ENCODE data around the gene PELI2.

Gene PELI2

GRCh38 chr14:56211084-56211483, 92.9 kb downstream of the PELI2 start:
- DNase-seq = no peak

GRCh38 chr14:56211844-56212243, 93.6 kb downstream of the PELI2 start:
- no peak for DNase-seq

GRCh38 chr14:56212521-56212920, 94.3 kb downstream of the PELI2 start:
- DNase-seq = no peak

- DNase-seq = no peak
These were observed 95.1 kb downstream of the PELI2 start for GRCh38 chr14:56213306-56213705.

- no peak for DNase-seq
These were observed 97.0 kb downstream of the PELI2 start for GRCh38 chr14:56215180-56215579.

- no peak for DNase-seq
These were observed 98.6 kb downstream of the PELI2 start for GRCh38 chr14:56216626-56217379.

- no peak for DNase-seq
These were observed 99.3 kb downstream of the PELI2 start for GRCh38 chr14:56217380-56218045.

- no peak for DNase-seq
These were observed 101.6 kb downstream of the PELI2 start for GRCh38 chr14:56219666-56220413.

GRCh38 chr14:56221382-56222128, 103.3 kb downstream of the PELI2 start:
- DNase-seq = no peak

- no peak for DNase-seq
These were observed 106.0 kb downstream of the PELI2 start for GRCh38 chr14:56224229-56224628.

- no peak for DNase-seq
These were observed 106.8 kb downstream of the PELI2 start for GRCh38 chr14:56224691-56225681.

- DNase-seq = no peak
These were observed 117.2 kb downstream of the PELI2 start for GRCh38 chr14:56235388-56235787.

- no peak for DNase-seq
These were observed 119.2 kb downstream of the PELI2 start for GRCh38 chr14:56237398-56237797.

GRCh38 chr14:56241461-56241860, 123.2 kb downstream of the PELI2 start:
- DNase-seq = no peak

- no peak for DNase-seq
These were observed 124.9 kb downstream of the PELI2 start for GRCh38 chr14:56243110-56243509.

GRCh38 chr14:56244138-56244789, 126.1 kb downstream of the PELI2 start:
- DNase-seq = no peak

- DNase-seq = no peak
These were observed 129.4 kb downstream of the PELI2 start for GRCh38 chr14:56247495-56248200.

GRCh38 chr14:56248442-56248841, 130.2 kb downstream of the PELI2 start:
- DNase-seq = no peak

- no peak for DNase-seq
These were observed 142.8 kb downstream of the PELI2 start for GRCh38 chr14:56261046-56261445.

GRCh38 chr14:56262530-56262929, 144.3 kb downstream of the PELI2 start:
- no peak for DNase-seq

- no peak for DNase-seq
These were observed 149.8 kb downstream of the PELI2 start for GRCh38 chr14:56268039-56268438.
